Measurements from ENCODE around the gene PDZRN4.

The PDZRN4 gene

DNA sequence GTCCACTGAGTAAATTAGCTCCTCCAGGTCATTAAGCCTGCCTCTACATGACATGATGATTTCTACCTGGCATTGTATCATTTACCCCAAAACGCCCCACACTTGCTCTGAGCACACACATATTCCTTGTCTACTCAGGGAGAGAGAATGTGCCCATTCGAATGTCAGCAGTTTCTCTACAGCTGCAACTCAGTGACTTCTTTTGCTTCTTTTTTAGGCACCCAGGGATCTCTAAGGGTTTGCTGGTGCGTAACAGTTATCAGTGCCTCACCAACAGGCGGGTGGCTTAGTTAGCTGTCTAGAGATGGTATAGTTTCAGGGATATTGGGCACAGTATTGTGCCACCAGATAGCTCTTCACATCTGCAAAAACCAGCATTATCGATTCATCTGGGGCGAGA lies 316.9 kb downstream of the PDZRN4 start:
- H3K4me3 ChIP-seq (ENCODE audit: low read length): no peak overlapping the region
- no peak for DNase-seq (ENCODE audit: low read depth)
- TF ChIP-seq CTCF (conservative IDR thresholded peaks at IDR 0.05; ENCODE audit: low read length): no peak

DNA sequence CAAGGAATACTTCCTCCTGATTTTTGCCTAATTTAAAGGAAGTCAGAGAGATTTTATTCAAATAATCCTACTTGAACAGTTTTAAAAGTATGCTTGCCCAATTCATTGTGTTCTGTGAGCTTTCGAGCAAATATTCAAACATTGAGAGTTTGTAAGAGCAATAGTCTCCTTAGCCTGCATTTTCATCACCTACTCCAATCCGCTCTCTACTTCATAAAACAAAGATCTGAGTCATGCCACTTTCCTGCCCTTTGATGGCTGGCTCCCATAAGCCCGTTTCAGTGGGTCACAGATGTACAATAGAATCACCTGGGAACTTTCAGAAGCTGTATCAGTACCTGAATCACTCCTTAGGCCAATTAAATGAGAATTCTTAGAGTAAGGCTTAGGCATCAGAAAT lies 319.2 kb downstream of the PDZRN4 start:
- H3K4me3 ChIP-seq (ENCODE audit: low read length): no peak overlapping the region
- DNase-seq (ENCODE audit: low read depth): no peak
- TF ChIP-seq CTCF (conservative IDR thresholded peaks at IDR 0.05; ENCODE audit: low read length): no peak

DNA sequence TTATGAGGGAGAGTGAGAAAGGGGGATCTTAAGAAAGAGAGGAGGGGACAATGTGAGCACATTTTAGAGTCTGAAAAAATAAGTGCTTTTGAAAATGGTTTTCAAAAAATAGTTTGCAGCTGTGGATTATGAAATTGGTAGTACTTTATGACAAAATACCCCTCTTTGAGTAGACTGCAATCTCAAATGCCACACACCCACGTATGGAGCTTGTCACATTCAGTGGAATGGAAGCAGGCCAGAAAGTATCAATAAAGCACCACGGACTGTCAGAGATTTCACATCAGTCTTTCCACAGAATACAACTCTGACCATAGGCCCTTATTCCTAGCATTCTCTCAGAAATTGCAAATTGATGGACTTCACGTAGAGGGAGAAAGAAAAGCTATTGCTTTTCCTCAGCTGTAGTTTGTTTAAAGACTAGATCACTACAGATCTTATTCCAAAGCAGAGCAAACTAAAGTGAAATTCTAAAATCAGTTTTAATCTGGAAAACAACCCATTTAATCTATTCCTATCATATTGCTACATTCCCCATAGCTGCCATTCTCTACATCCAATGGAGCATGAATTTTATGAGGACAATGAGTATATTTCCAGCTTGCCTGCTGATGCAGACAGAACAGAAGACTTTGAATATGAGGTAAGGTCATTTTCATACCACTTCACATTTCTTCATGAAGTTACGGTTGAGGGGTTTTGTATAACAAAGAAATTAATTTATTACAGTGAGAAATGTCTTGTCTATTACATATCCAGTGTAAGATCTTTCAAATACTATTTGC lies 321.3 kb downstream of the PDZRN4 start:
- DNase-seq (ENCODE audit: low read depth): no peak
- TF ChIP-seq CTCF (conservative IDR thresholded peaks at IDR 0.05; ENCODE audit: low read length): no peak
- H3K4me3 ChIP-seq (ENCODE audit: low read length): no peak overlapping the region

GRCh38 chr12:41510470-41510869 lies 322.4 kb downstream of the PDZRN4 start:
- no peak overlapping the region for H3K4me3 ChIP-seq (ENCODE audit: low read length)
- no peak for DNase-seq (ENCODE audit: low read depth)
- no peak for TF ChIP-seq CTCF (conservative IDR thresholded peaks at IDR 0.05; ENCODE audit: low read length)

GRCh38 chr12:41511247-41511646 lies 323.1 kb downstream of the PDZRN4 start:
- no peak for DNase-seq (ENCODE audit: low read depth)
- H3K4me3 ChIP-seq (ENCODE audit: low read length): no peak overlapping the region
- no peak for TF ChIP-seq CTCF (conservative IDR thresholded peaks at IDR 0.05; ENCODE audit: low read length)

- no peak overlapping the region for H3K4me3 ChIP-seq (ENCODE audit: low read length)
- no peak for DNase-seq (ENCODE audit: low read depth)
- TF ChIP-seq CTCF (conservative IDR thresholded peaks at IDR 0.05; ENCODE audit: low read length): no peak
Measured at GRCh38 chr12:41512497-41512896, 324.4 kb downstream of the PDZRN4 start.

DNA sequence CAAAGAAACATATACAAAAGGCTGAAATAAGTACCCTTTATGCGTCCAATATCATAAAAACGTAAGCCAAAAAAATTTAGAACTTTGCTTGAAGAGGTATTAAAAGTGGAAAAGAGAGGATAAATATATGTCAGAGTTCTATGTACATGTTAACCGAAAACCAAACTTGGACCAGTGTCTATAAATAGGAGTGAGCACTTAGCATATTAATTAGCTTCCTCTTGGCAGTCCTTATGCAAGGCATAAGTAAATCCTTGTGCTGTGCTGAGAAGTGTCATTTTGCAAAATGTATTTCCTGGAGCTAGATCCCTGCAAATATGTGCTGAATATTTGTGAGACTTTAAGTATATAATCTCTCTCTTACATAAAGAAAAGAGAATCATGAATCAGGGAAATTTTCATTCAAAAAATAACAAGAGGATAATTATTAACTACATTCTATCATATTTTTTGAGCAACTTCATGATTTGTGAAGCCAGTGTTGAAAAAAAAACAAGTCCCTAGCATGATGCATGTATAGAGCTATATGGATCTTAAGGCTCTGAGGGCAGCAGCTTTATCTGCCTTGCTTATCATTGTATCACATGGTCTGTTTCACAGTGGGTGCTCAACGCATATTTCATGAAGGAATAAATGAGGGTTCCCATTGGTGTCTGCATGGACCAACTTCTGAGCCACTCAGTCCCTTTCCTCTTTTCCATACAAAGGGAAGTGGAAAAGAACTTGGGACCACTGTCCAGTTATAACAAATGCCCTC lies 326.1 kb downstream of the PDZRN4 start:
- no peak for DNase-seq (ENCODE audit: low read depth)
- no peak overlapping the region for H3K4me3 ChIP-seq (ENCODE audit: low read length)
- TF ChIP-seq CTCF (conservative IDR thresholded peaks at IDR 0.05; ENCODE audit: low read length): no peak
